ENCODE data around the gene RIN3.

- TF ChIP-seq CTCF (conservative IDR thresholded peaks at IDR 0.05; ENCODE audit: low read depth, low read length) (no peak), EZH2 (IDR thresholded peaks at IDR 0.05; ENCODE audit: borderline replicate concordance, low read depth, low read length, poor library complexity, severe bottlenecking) (no peak)
Measured at GRCh38 chr14:92678766-92679165, 165.2 kb downstream of the RIN3 start.
